SH-SY5Y (cell line): ENCODE data around the gene NIP7.

ENCODE experiments used
- GATA2 ChIP-seq: IDR thresholded peaks from 2 replicates; pipeline ENCODE4 v1.6.1; 2011; ENCODE audit warnings: mild to moderate bottlenecking, low read depth, low read length
- GATA3 ChIP-seq: IDR thresholded peaks from 2 replicates; pipeline ENCODE4 v1.6.1; 2011; ENCODE audit warnings: low read depth, mild to moderate bottlenecking, low read length, moderate library complexity

DNA sequence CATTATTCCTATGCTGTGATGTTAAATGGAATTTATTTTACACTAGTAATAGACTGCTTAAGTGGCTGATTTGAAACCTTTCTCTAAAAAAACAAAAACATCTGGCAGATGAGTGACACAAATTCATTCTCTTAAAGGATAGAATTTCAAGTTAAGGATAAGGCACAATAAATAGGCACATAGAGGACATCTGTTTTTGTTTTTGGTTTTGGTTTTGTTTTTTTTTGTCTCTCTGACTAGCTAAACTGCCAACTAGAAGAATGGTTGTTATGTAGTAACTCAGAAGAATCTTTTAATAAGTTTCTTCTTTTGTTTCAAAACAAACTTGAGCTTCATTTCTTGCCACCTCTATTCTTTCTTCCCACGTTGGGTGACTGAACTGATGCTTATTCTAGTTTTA, 33.5 kb upstream of the NIP7 start:
- TF ChIP-seq GATA2, result no peak
- TF ChIP-seq GATA3, result no peak
